Neural progenitor cell (in vitro differentiated cells): Measurements from ENCODE around the gene KRTAP15-1.

ENCODE experiments used
- CTCF ChIP-seq: fragments of 200-600 bp; sonication (generic); IDR thresholded peaks from 2 replicates; pipeline ENCODE4 v1.5.1; 2017; ENCODE audit warnings: antibody characterized with exemption, mild to moderate bottlenecking
- EZH2 ChIP-seq: fragments of 200-600 bp; sonication (generic); IDR thresholded peaks from 2 replicates; pipeline ENCODE4 v1.6.1; 2017; ENCODE audit warnings: antibody characterized with exemption, mild to moderate bottlenecking, moderate library complexity

- TF ChIP-seq CTCF (peak; percentile 69), EZH2 (no peak)
These were observed 23.6 kb downstream of the KRTAP15-1 start for GRCh38 chr21:30463713-30464112.
